Skeletal muscle satellite cell (primary cell): ENCODE measurements around the gene DOCK2.

Experiments used
- H3K27me3 ChIP-seq: 2 replicates; pipeline ENCODE4 v1.7.0; 2013; ENCODE audit warnings: low read length; ENCODE audit not compliant: control insufficient read depth, insufficient read depth
- H3K36me3 ChIP-seq: 2 replicates; pipeline ENCODE4 v1.7.0; 2013; ENCODE audit warnings: mild to moderate bottlenecking, control low read depth, low read length; ENCODE audit not compliant: insufficient read depth
- H3K4me1 ChIP-seq: 2 replicates; pipeline ENCODE4 v1.7.0; 2013; ENCODE audit warnings: low read length; ENCODE audit not compliant: control insufficient read depth, insufficient read depth
- H3K4me2 ChIP-seq: 2 replicates; pipeline ENCODE4 v1.7.0; 2013; ENCODE audit warnings: mild to moderate bottlenecking, low read length
- H3K4me3 ChIP-seq: 2 replicates; pipeline ENCODE4 v1.7.0; 2013; ENCODE audit warnings: low read length
- H3K9ac ChIP-seq: 2 replicates; pipeline ENCODE4 v1.7.0; 2013; ENCODE audit warnings: mild to moderate bottlenecking, low read depth, low read length, moderate library complexity
- H3K9me3 ChIP-seq: replicated peaks from 2 replicates; pipeline ENCODE4 v1.7.0; 2013; ENCODE audit warnings: mild to moderate bottlenecking, control low read depth, low read length

DOCK2 gene

DNA sequence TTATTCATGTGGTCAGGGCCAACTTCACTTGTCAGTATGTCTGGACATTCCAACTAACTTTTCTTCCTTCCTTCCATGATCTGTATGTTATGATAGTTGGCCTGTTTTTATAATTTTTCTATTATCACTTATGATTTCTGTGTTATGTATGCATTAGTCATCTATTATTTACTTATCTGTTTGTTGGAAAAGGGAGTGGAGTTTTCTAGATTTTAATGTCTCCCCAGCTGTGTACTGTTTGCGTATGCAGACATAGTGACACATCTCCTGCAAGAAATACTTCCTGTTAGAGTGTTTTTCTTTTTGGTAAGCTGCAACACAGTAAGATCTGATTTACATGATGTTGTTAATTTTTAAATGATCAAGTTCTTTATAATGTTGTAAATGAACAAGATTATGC lies 351.9 kb downstream of the DOCK2 start:
- Histone ChIP-seq H3K4me2 (no peak overlapping the region), H3K27me3 (no peaks in the 10 kb centered on the region), H3K4me1 (peaks cover 15% of the 10 kb centered on the region), H3K9me3 (no peaks in the 10 kb centered on the region), H3K4me3 (no peak overlapping the region), H3K9ac (no peak overlapping the region), H3K36me3 (no peaks in the 10 kb centered on the region)

DNA sequence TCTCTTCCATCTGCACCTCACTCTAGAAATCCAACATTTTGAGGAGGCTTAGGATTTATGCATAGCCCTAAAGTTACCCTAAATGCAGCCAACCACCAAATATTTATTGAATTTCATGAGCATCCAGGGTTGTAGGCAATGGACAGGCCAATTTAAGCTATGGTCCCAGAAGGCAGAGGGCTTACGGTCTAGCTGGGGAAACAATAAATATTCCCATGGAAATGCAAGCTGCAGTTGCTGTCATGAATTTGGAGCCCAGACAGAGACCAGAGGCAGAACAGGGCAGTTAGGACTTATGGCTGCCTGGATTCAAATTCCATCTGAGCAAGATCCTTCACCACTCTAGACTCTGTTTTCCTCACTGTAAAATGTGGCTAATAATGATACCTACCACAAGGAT lies 352.3 kb downstream of the DOCK2 start:
- Histone ChIP-seq H3K4me2 (no peak overlapping the region), H3K4me3 (no peak overlapping the region), H3K9me3 (no peaks in the 10 kb centered on the region), H3K9ac (no peak overlapping the region), H3K27me3 (no peaks in the 10 kb centered on the region), H3K36me3 (no peaks in the 10 kb centered on the region), H3K4me1 (peaks cover 15% of the 10 kb centered on the region)

DNA sequence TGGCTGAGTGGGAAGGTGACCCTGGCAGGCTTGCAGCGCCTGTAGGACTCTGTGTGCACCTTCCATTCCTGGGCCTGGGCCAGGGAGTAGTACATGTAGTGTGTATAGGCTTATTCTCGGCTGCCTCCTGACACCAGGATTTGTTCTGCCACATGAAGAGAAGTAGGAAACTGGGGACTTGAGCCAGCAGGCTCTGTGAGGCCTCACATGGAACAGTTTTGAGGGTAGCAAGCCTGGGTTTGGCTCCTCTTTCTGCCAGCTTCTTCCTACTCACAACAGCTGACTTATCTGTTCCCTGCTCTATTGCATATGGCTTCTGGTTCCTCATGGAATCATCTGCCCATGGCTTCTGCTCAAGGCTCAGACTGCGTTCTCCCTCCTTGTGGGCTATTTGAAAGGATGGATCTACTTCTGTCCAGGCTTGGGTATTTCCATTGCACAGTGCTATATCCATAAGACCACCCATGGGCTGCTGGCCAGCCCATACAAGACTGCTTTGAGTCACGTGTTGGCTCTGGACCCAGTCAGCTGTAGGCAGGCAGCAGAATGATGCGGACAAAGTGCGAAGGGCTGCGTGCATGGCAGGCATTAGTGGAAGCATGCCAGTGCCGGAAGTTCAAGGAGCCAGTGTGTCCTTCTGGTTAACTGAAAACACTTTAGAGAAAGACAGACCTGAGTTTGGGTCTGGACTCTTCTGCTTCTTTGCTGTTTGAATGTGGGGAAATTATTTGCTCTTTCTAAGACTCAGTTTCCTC lies 354.2 kb downstream of the DOCK2 start:
- no peak overlapping the region for H3K9ac ChIP-seq
- H3K9me3 ChIP-seq, result no peaks in the 10 kb centered on the region
- H3K4me2 ChIP-seq, result no peak overlapping the region
- H3K27me3 ChIP-seq, result no peaks in the 10 kb centered on the region
- no peaks in the 10 kb centered on the region for H3K36me3 ChIP-seq
- peaks cover 15% of the 10 kb centered on the region for H3K4me1 ChIP-seq
- H3K4me3 ChIP-seq, result no peak overlapping the region

DNA sequence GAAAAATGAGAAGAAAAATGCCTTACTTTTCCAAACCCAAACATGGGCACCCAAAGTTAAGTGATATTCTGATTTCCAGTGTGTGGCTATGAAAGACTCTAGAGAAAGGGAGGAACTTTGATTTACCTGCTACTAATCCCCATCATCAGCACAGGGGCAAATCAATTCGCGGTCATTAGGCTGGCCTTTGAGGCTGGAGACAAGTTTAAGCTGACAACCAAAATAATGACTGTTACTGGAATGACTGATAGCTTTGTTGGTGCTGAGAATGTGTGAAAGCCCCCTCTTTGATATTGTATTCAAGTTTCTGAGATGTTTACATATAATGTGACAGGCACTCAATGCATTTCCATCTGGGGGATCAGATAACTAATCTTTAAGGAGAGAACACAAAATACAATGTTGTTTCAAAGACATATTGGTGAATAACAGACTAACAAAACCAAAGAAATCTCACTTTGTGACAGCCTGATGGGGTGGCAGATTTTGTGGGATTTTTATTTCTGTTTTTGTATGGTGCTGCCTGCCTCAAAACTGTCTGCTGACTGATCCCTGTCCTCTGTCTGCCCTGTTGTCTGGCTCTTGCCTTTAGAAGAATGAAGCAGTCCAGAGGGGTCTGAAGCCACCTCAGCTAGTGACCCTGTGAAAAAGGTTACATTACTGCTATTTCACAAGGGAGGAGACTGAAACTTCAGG lies 355.9 kb downstream of the DOCK2 start:
- Histone ChIP-seq H3K4me2 (no peak overlapping the region), H3K27me3 (no peaks in the 10 kb centered on the region), H3K9me3 (no peaks in the 10 kb centered on the region), H3K4me3 (no peak overlapping the region), H3K9ac (no peak overlapping the region), H3K4me1 (peaks cover 15% of the 10 kb centered on the region), H3K36me3 (no peaks in the 10 kb centered on the region)

DNA sequence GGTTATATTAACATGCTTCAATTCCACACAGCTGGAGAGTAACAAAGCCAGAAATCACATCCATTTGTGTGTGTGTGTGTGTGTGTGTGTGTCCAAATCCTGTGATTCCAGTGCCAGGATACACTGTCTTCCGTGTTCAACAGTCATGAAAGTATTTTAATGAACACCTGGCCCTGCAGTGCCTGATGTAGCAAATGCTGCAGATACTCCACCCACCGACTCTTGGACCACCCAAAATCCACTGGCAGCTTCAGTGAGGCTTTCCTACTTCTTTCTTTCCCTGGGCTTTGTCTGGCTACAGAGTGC lies 356.4 kb downstream of the DOCK2 start:
- Histone ChIP-seq H3K4me2 (no peak overlapping the region), H3K27me3 (no peaks in the 10 kb centered on the region), H3K9me3 (no peaks in the 10 kb centered on the region), H3K4me1 (peaks cover 14% of the 10 kb centered on the region), H3K4me3 (no peak overlapping the region), H3K9ac (no peak overlapping the region), H3K36me3 (no peaks in the 10 kb centered on the region)

DNA sequence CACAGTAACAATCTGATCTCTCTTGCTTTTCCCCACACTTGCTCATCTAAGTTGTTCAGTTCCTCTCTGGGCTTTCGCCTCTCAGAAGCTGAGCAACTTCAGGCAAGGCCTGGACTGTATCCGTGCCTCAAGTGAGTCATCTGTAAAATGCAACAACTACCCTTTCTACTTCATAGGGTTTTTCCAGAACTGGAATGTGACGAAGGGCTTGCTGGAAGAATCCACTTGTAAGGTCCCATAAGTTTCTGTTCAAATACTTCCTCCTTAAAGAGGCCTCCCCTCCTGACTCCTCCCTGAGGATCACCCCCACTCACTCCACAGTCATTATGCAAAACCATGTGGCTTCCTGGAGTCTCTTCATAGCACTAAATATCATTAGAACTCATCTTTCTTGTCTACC lies 360.7 kb downstream of the DOCK2 start:
- H3K4me1 ChIP-seq, result no peaks in the 10 kb centered on the region
- no peaks in the 10 kb centered on the region for H3K27me3 ChIP-seq
- H3K4me2 ChIP-seq, result no peak overlapping the region
- no peak overlapping the region for H3K4me3 ChIP-seq
- no peaks in the 10 kb centered on the region for H3K36me3 ChIP-seq
- no peaks in the 10 kb centered on the region for H3K9me3 ChIP-seq
- H3K9ac ChIP-seq, result no peak overlapping the region

DNA sequence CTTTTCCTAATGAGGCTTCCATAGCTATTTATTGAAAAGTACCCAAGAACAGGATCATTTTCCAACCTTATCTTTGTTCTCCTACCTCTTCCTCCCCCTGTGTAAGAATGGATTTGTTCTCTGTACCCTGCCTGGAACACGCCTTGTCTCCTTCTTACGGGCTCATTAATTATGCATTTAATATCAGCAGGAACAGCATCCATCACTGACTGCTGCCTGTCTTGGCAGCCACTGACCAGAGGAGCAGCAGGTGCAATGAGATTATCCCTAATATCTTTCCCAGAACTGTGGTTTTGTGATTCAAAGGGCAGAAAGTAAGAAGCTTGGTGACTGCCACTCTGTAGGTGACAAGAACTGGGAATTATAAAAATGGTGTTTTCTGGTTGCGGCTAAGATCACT lies 362.5 kb downstream of the DOCK2 start:
- H3K4me3 ChIP-seq, result no peak overlapping the region
- no peaks in the 10 kb centered on the region for H3K27me3 ChIP-seq
- no peak overlapping the region for H3K9ac ChIP-seq
- H3K9me3 ChIP-seq, result no peaks in the 10 kb centered on the region
- no peaks in the 10 kb centered on the region for H3K36me3 ChIP-seq
- H3K4me2 ChIP-seq, result no peak overlapping the region
- no peaks in the 10 kb centered on the region for H3K4me1 ChIP-seq

DNA sequence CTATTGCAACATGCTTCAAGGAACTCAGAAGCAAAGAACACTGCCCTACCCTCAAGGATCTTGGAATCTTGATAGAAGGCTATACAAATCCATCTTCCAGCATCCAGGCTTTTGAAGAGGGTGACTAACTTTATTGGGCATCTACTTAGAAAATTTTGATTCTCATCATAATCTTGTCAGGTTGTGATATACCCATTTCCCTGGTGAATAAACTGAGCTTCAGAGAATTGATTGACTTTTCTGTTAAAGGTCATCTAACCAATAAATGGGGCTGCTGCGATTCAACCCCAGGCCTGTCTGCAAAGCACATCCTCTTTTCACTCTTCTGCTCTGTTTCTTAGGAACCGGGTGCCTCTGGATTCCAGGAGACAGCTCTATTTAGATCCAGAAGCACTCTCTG lies 363.1 kb downstream of the DOCK2 start:
- H3K4me3 ChIP-seq, result no peak overlapping the region
- H3K27me3 ChIP-seq, result no peaks in the 10 kb centered on the region
- no peaks in the 10 kb centered on the region for H3K36me3 ChIP-seq
- H3K9me3 ChIP-seq, result no peaks in the 10 kb centered on the region
- no peak overlapping the region for H3K4me2 ChIP-seq
- H3K9ac ChIP-seq, result no peak overlapping the region
- H3K4me1 ChIP-seq, result no peaks in the 10 kb centered on the region

DNA sequence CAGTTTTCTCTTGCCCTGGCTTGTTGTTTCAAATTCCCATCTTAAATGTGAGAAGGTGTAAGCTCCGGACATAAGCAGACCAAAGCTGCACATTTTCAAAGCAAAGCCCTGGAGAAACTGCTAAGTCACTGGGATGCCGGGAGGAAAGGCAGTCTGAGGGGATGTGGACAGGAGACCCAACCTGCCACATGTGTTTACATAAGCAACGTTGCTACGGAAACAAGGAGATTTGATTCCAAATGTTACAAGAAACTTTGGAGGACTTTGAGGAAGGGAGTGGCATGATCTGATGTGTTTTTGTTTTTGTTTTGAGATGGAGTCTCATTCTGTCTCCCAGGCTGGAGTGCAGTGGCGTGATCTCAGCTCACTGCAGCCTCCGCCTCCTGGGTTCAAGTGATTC lies 368.9 kb downstream of the DOCK2 start:
- Histone ChIP-seq H3K36me3 (no peaks in the 10 kb centered on the region), H3K9me3 (no peaks in the 10 kb centered on the region), H3K9ac (no peak overlapping the region), H3K4me3 (no peak overlapping the region), H3K4me1 (no peaks in the 10 kb centered on the region), H3K27me3 (peaks cover 9% of the 10 kb centered on the region), H3K4me2 (no peak overlapping the region)

DNA sequence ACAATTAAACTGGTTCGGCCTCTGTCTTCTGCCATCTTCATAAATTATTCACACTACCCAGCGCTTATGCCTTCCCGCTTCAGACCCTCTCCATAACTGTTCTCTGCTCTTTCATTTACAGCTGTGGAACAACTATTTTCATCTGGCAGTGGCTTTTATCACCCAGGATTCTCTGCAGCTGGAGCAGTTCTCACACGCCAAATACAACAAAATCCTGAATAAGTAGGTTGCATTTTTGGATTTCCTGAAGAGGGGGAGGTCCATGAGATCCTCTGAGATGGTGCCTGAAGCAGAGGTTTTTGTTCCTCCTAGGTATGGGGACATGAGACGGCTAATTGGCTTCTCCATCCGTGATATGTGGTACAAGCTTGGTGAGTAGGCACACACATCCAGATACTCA lies 371.3 kb downstream of the DOCK2 start:
- Histone ChIP-seq H3K9me3 (no peaks in the 10 kb centered on the region), H3K4me1 (no peaks in the 10 kb centered on the region), H3K36me3 (no peaks in the 10 kb centered on the region), H3K4me2 (no peak overlapping the region), H3K27me3 (peaks cover 24% of the 10 kb centered on the region), H3K4me3 (no peak overlapping the region), H3K9ac (no peak overlapping the region)

DNA sequence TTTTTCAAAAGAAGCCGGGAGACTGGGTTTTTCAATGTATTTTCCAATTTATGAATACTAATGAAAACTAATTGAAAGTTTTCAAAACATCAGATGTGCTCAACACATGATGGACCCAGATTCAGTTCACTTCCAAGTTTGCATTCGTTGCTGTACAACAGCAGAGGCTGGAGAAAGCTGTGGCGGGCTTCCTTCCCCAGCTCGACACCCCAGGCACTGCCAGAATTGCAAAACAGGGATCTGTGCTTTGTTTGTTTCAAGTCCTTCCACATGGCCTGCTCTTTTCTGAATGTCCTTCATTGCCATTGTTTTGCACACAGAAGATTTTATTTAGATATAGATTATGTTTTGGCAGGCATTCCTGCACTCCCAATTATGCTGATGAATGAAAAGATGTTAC lies 373.5 kb downstream of the DOCK2 start:
- Histone ChIP-seq H3K9me3 (no peaks in the 10 kb centered on the region), H3K36me3 (no peaks in the 10 kb centered on the region), H3K27me3 (peaks cover 32% of the 10 kb centered on the region), H3K4me3 (no peak overlapping the region), H3K4me2 (no peak overlapping the region), H3K9ac (no peak overlapping the region), H3K4me1 (no peaks in the 10 kb centered on the region)

DNA sequence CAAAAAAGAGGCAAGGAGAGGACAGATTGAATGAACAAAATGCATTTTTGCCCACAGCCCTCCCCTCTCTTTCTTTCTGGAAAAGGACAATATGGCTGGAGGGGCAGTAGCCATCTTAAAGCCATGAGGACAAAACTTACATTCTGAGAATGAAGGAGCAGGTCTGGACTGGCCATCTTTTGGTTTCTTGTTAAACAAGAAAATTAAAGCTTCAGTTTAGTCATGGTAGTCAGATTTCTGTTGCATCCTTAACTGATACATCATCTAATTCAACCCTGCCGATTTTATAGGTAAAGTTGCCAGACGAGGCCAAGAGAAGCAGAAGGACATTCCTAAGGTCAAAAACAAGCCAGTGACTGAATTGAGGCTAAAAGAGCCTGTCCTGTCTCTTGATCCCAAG lies 374.7 kb downstream of the DOCK2 start:
- H3K9ac ChIP-seq, result no peak overlapping the region
- H3K9me3 ChIP-seq, result no peaks in the 10 kb centered on the region
- no peak overlapping the region for H3K4me2 ChIP-seq
- H3K36me3 ChIP-seq, result no peaks in the 10 kb centered on the region
- peaks cover 39% of the 10 kb centered on the region for H3K27me3 ChIP-seq
- no peak overlapping the region for H3K4me3 ChIP-seq
- no peaks in the 10 kb centered on the region for H3K4me1 ChIP-seq
